Activated naive CD8-positive, alpha-beta T cell (primary cell): ENCODE results near the gene HTD2.
"Not testable (repeated sequence)": the region's sequence is repeated elsewhere in the genome, so short reads cannot be mapped to it uniquely, and the experiment has no call there.

Experiments
- H3K27ac Mint-ChIP-seq: one replicate; pipeline ENCODE4 v1.8.0; 2021; ENCODE audit warnings: mixed read lengths
- H3K27me3 Mint-ChIP-seq: one replicate; pipeline ENCODE4 v1.8.0; 2021; ENCODE audit warnings: mixed read lengths
- H3K36me3 Mint-ChIP-seq: one replicate; pipeline ENCODE4 v1.8.0; 2021; ENCODE audit warnings: mixed read lengths
- H3K4me1 Mint-ChIP-seq: one replicate; pipeline ENCODE4 v1.8.0; 2021; ENCODE audit warnings: low read depth, mixed read lengths
- H3K4me3 Mint-ChIP-seq: one replicate; pipeline ENCODE4 v1.8.0; 2021; ENCODE audit warnings: mild to moderate bottlenecking, mixed read lengths
- H3K9me3 Mint-ChIP-seq: one replicate; pipeline ENCODE4 v1.8.0; 2021; ENCODE audit warnings: low read depth, mixed read lengths

The HTD2 gene

GRCh38 chr3:58305882-58306711, at the start of gene HTD2, which contains the start of gene RPP14:
Gene HTD2, plus strand, starts transcription at chr3:58306520. Its CDS starts 11,094 bp downstream, at chr3:58317614.
Gene RPP14, plus strand, starts transcription at chr3:58306245. Its CDS starts 4,085 bp downstream, at chr3:58310330.
- peak within 1 kb of the TSS; percentile 100 for H3K4me3 Mint-ChIP-seq
- H3K27ac Mint-ChIP-seq = peak within 1 kb of the TSS; percentile 99
- peaks cover 33% of the 10 kb centered on the region for H3K4me1 Mint-ChIP-seq
- H3K36me3 Mint-ChIP-seq = peaks cover 4% of the 10 kb centered on the region
- peaks cover 8% of the 10 kb centered on the region for H3K27me3 Mint-ChIP-seq
- peaks cover 3% of the 10 kb centered on the region for H3K9me3 Mint-ChIP-seq

GRCh38 chr3:58258392-58259055, 47.8 kb upstream of the HTD2 start:
- Mint-ChIP-seq H3K4me1 (peaks cover 2% of the 10 kb centered on the region), H3K9me3 (no peaks in the 10 kb centered on the region), H3K36me3 (peaks cover 18% of the 10 kb centered on the region), H3K27me3 (no peaks in the 10 kb centered on the region), H3K4me3 (no peak overlapping the region), H3K27ac (no peak overlapping the region)

- no peaks in the 10 kb centered on the region for H3K9me3 Mint-ChIP-seq
- H3K36me3 Mint-ChIP-seq = peaks cover 18% of the 10 kb centered on the region
- H3K27ac Mint-ChIP-seq = no peak overlapping the region
- H3K27me3 Mint-ChIP-seq = no peaks in the 10 kb centered on the region
- peaks cover 2% of the 10 kb centered on the region for H3K4me1 Mint-ChIP-seq
- no peak overlapping the region for H3K4me3 Mint-ChIP-seq
These were observed 46.0 kb upstream of the HTD2 start for GRCh38 chr3:58260261-58260731.

- no peak overlapping the region for H3K27ac Mint-ChIP-seq
- H3K9me3 Mint-ChIP-seq = no peaks in the 10 kb centered on the region
- peaks cover 20% of the 10 kb centered on the region for H3K36me3 Mint-ChIP-seq
- H3K4me3 Mint-ChIP-seq = no peak overlapping the region
- H3K4me1 Mint-ChIP-seq = peaks cover 2% of the 10 kb centered on the region
- H3K27me3 Mint-ChIP-seq = no peaks in the 10 kb centered on the region
These were observed 45.6 kb upstream of the HTD2 start for GRCh38 chr3:58260733-58261132.

- peaks cover 2% of the 10 kb centered on the region for H3K4me1 Mint-ChIP-seq
- no peaks in the 10 kb centered on the region for H3K27me3 Mint-ChIP-seq
- H3K27ac Mint-ChIP-seq = no peak overlapping the region
- no peak overlapping the region for H3K4me3 Mint-ChIP-seq
- H3K36me3 Mint-ChIP-seq = peaks cover 15% of the 10 kb centered on the region
- H3K9me3 Mint-ChIP-seq = no peaks in the 10 kb centered on the region
These were observed 44.2 kb upstream of the HTD2 start for GRCh38 chr3:58261954-58262666.

GRCh38 chr3:58266577-58266976, 39.7 kb upstream of the HTD2 start:
- Mint-ChIP-seq H3K4me1 (no peaks in the 10 kb centered on the region), H3K27me3 (no peaks in the 10 kb centered on the region), H3K9me3 (no peaks in the 10 kb centered on the region), H3K27ac (no peak overlapping the region), H3K36me3 (peaks cover 14% of the 10 kb centered on the region), H3K4me3 (no peak overlapping the region)

- not testable (repeated sequence) for H3K9me3 Mint-ChIP-seq, H3K4me1 Mint-ChIP-seq, H3K27me3 Mint-ChIP-seq, H3K27ac Mint-ChIP-seq, H3K4me3 Mint-ChIP-seq
- H3K36me3 Mint-ChIP-seq = peaks cover 14% of the 10 kb centered on the region
These were observed 38.8 kb upstream of the HTD2 start for GRCh38 chr3:58267543-58267942.

GRCh38 chr3:58269356-58269755, 37.0 kb upstream of the HTD2 start:
- Mint-ChIP-seq H3K36me3 (peaks cover 20% of the 10 kb centered on the region), H3K4me1 (peaks cover 7% of the 10 kb centered on the region), H3K9me3 (no peaks in the 10 kb centered on the region), H3K27ac (no peak overlapping the region), H3K27me3 (no peaks in the 10 kb centered on the region), H3K4me3 (no peak overlapping the region)

- Mint-ChIP-seq H3K9me3 (no peaks in the 10 kb centered on the region), H3K36me3 (peaks cover 25% of the 10 kb centered on the region), H3K4me1 (peaks cover 7% of the 10 kb centered on the region)
These were observed 35.8 kb upstream of the HTD2 start for GRCh38 chr3:58270485-58270884.

GRCh38 chr3:58271901-58272501, 34.3 kb upstream of the HTD2 start:
- H3K27me3 Mint-ChIP-seq = no peaks in the 10 kb centered on the region
- H3K9me3 Mint-ChIP-seq = no peaks in the 10 kb centered on the region
- peak overlapping the region; percentile 77 for H3K27ac Mint-ChIP-seq
- peaks cover 31% of the 10 kb centered on the region for H3K36me3 Mint-ChIP-seq
- no peak overlapping the region for H3K4me3 Mint-ChIP-seq
- peaks cover 7% of the 10 kb centered on the region for H3K4me1 Mint-ChIP-seq

More at GRCh38 chr3:58270485-58270884, 35.8 kb upstream of the HTD2 start:
- no peaks in the 10 kb centered on the region for H3K27me3 Mint-ChIP-seq
- H3K4me3 Mint-ChIP-seq = no peak overlapping the region
- H3K27ac Mint-ChIP-seq = no peak overlapping the region

- peaks cover 34% of the 10 kb centered on the region for H3K36me3 Mint-ChIP-seq
These were observed 33.4 kb upstream of the HTD2 start for GRCh38 chr3:58272891-58273290.

GRCh38 chr3:58273362-58273761, 33.0 kb upstream of the HTD2 start:
- H3K9me3 Mint-ChIP-seq, H3K27ac Mint-ChIP-seq, H3K4me1 Mint-ChIP-seq, H3K4me3 Mint-ChIP-seq, H3K27me3 Mint-ChIP-seq: not testable (repeated sequence)
- peaks cover 31% of the 10 kb centered on the region for H3K36me3 Mint-ChIP-seq

More at GRCh38 chr3:58272891-58273290, 33.4 kb upstream of the HTD2 start:
- H3K27ac Mint-ChIP-seq = no peak overlapping the region
- no peaks in the 10 kb centered on the region for H3K27me3 Mint-ChIP-seq
- H3K9me3 Mint-ChIP-seq = no peaks in the 10 kb centered on the region
- H3K4me3 Mint-ChIP-seq = no peak overlapping the region
- peaks cover 7% of the 10 kb centered on the region for H3K4me1 Mint-ChIP-seq

GRCh38 chr3:58274027-58274614, 32.2 kb upstream of the HTD2 start:
- no peaks in the 10 kb centered on the region for H3K27me3 Mint-ChIP-seq
- no peak overlapping the region for H3K4me3 Mint-ChIP-seq
- no peak overlapping the region for H3K27ac Mint-ChIP-seq
- H3K36me3 Mint-ChIP-seq = peaks cover 32% of the 10 kb centered on the region
- H3K4me1 Mint-ChIP-seq = peaks cover 7% of the 10 kb centered on the region
- H3K9me3 Mint-ChIP-seq = no peaks in the 10 kb centered on the region

GRCh38 chr3:58281069-58281468, 25.3 kb upstream of the HTD2 start:
- H3K27ac Mint-ChIP-seq = no peak overlapping the region
- no peaks in the 10 kb centered on the region for H3K27me3 Mint-ChIP-seq
- H3K9me3 Mint-ChIP-seq = no peaks in the 10 kb centered on the region
- H3K4me1 Mint-ChIP-seq = no peaks in the 10 kb centered on the region
- peaks cover 20% of the 10 kb centered on the region for H3K36me3 Mint-ChIP-seq
- no peak overlapping the region for H3K4me3 Mint-ChIP-seq
